Parathyroid adenoma (tissue), 2 donors: ENCODE results near the gene ST6GALNAC3.

Experiments used
- H2AFZ ChIP-seq: fragments of 300-600 bp; sonication (generic); one replicate; pipeline ENCODE4 v1.7.0; 2017; ENCODE audit warnings: antibody characterized with exemption, mild to moderate bottlenecking
- H3K27ac ChIP-seq: fragments of 300-600 bp; sonication (generic); one replicate; pipeline ENCODE4 v1.7.0; 2017
- H3K27me3 ChIP-seq: fragments of 300-600 bp; sonication (generic); one replicate; pipeline ENCODE4 v1.7.0; 2017; ENCODE audit warnings: low read length; ENCODE audit not compliant: control insufficient read depth, insufficient read depth
- H3K36me3 ChIP-seq: fragments of 300-600 bp; sonication (generic); one replicate; pipeline ENCODE4 v1.7.0; 2017; ENCODE audit warnings: low read length; ENCODE audit not compliant: control insufficient read depth, insufficient read depth
- H3K4me1 ChIP-seq: fragments of 300-600 bp; sonication (generic); one replicate; pipeline ENCODE4 v1.7.0; 2017; ENCODE audit warnings: control low read depth
- H3K4me2 ChIP-seq: fragments of 300-600 bp; sonication (generic); one replicate; pipeline ENCODE4 v1.7.0; 2017; ENCODE audit warnings: low read length
- H3K4me3 ChIP-seq: fragments of 300-600 bp; sonication (generic); one replicate; pipeline ENCODE4 v1.7.0; 2017; ENCODE audit warnings: low read depth, low read length
- H3K79me2 ChIP-seq: fragments of 300-600 bp; sonication (generic); one replicate; pipeline ENCODE4 v1.7.0; 2017; ENCODE audit warnings: control low read depth
- H3K9ac ChIP-seq: fragments of 300-600 bp; sonication (generic); one replicate; pipeline ENCODE4 v1.7.0; 2017; ENCODE audit warnings: mild to moderate bottlenecking
- H3K9me3 ChIP-seq: fragments of 300-600 bp; sonication (generic); one replicate; pipeline ENCODE4 v1.7.0; 2017; ENCODE audit warnings: low read length; ENCODE audit not compliant: control insufficient read depth
- CTCF ChIP-seq: fragments of 300-600 bp; sonication (generic); IDR thresholded peaks from one replicate; pipeline ENCODE4 v1.7.0; 2017; ENCODE audit warnings: antibody characterized with exemption, mild to moderate bottlenecking
- donor health status: primary hyperparathyroidism.

The ST6GALNAC3 gene

GRCh38 chr1:76224752-76225151 lies 150.2 kb downstream of the ST6GALNAC3 start:
- H2AFZ ChIP-seq = no peak overlapping the region
- H3K4me3 ChIP-seq = no peak overlapping the region
- no peak overlapping the region for H3K9ac ChIP-seq
- no peaks in the 10 kb centered on the region for H3K4me1 ChIP-seq
- no peaks in the 10 kb centered on the region for H3K27me3 ChIP-seq
- H3K4me2 ChIP-seq = no peak overlapping the region
- no peaks in the 10 kb centered on the region for H3K79me2 ChIP-seq
- H3K36me3 ChIP-seq = no peaks in the 10 kb centered on the region
- TF ChIP-seq CTCF = no peak
- H3K9me3 ChIP-seq = no peaks in the 10 kb centered on the region
- H3K27ac ChIP-seq = no peak overlapping the region

GRCh38 chr1:76225526-76225925 lies 151.0 kb downstream of the ST6GALNAC3 start:
- no peaks in the 10 kb centered on the region for H3K4me1 ChIP-seq
- H3K27ac ChIP-seq = no peak overlapping the region
- H2AFZ ChIP-seq = no peak overlapping the region
- no peaks in the 10 kb centered on the region for H3K9me3 ChIP-seq
- no peak for TF ChIP-seq CTCF
- H3K27me3 ChIP-seq = no peaks in the 10 kb centered on the region
- no peak overlapping the region for H3K9ac ChIP-seq
- H3K36me3 ChIP-seq = no peaks in the 10 kb centered on the region
- H3K79me2 ChIP-seq = no peaks in the 10 kb centered on the region
- no peak overlapping the region for H3K4me2 ChIP-seq
- H3K4me3 ChIP-seq = no peak overlapping the region

GRCh38 chr1:76227621-76228020 lies 153.1 kb downstream of the ST6GALNAC3 start:
- no peaks in the 10 kb centered on the region for H3K79me2 ChIP-seq
- no peaks in the 10 kb centered on the region for H3K36me3 ChIP-seq
- no peak overlapping the region for H3K9ac ChIP-seq

GRCh38 chr1:76229279-76230005 lies 154.9 kb downstream of the ST6GALNAC3 start:
- Histone ChIP-seq H3K9me3 (no peaks in the 10 kb centered on the region), H3K4me2 (no peak overlapping the region), H3K36me3 (no peaks in the 10 kb centered on the region), H3K27ac (no peak overlapping the region), H3K9ac (no peak overlapping the region), H3K4me1 (no peaks in the 10 kb centered on the region), H3K4me3 (no peak overlapping the region), H3K79me2 (no peaks in the 10 kb centered on the region), H3K27me3 (no peaks in the 10 kb centered on the region), H2AFZ (no peak overlapping the region)
- TF ChIP-seq CTCF = no peak

More at GRCh38 chr1:76227621-76228020, 153.1 kb downstream of the ST6GALNAC3 start:
- no peak overlapping the region for H3K4me2 ChIP-seq
- H3K9me3 ChIP-seq = no peaks in the 10 kb centered on the region
- no peak overlapping the region for H3K4me3 ChIP-seq
- no peak for TF ChIP-seq CTCF
- H3K27me3 ChIP-seq = no peaks in the 10 kb centered on the region
- H2AFZ ChIP-seq = no peak overlapping the region
- no peak overlapping the region for H3K27ac ChIP-seq
- no peaks in the 10 kb centered on the region for H3K4me1 ChIP-seq

GRCh38 chr1:76230842-76231281 lies 156.3 kb downstream of the ST6GALNAC3 start:
- Histone ChIP-seq H3K27me3 (no peaks in the 10 kb centered on the region), H3K36me3 (no peaks in the 10 kb centered on the region), H3K4me3 (no peak overlapping the region), H3K9ac (no peak overlapping the region), H3K9me3 (no peaks in the 10 kb centered on the region), H3K27ac (no peak overlapping the region), H3K4me2 (no peak overlapping the region), H3K79me2 (no peaks in the 10 kb centered on the region), H2AFZ (no peak overlapping the region), H3K4me1 (no peaks in the 10 kb centered on the region)
- TF ChIP-seq CTCF = no peak
